GM18499 (cell line): ENCODE data around the gene RBBP5.

Experiments
- ATAC-seq: cut with Tn5 transposase; IDR thresholded peaks from one replicate; pipeline ENCODE4 v1.9.1; 2021; ENCODE audit warnings: moderate number of reproducible peaks; ENCODE audit not compliant: insufficient read depth, unreplicated experiment

RBBP5 gene

GRCh38 chr1:205041001-205041715, 80.6 kb downstream of the RBBP5 start:
- no peak for ATAC-seq

- no peak for ATAC-seq
Measured at GRCh38 chr1:205038132-205038786, 83.5 kb downstream of the RBBP5 start.

- no peak for ATAC-seq
Measured at GRCh38 chr1:205037539-205037938, 84.2 kb downstream of the RBBP5 start.
